Esophagus muscularis mucosa (tissue), 4 donors: ENCODE results near the gene ELMO3.
A peak's percentile ranks its signal among the peaks of the same experiment; 100 is the strongest.

Source experiments
- EP300 ChIP-seq: sonication (generic); formaldehyde crosslinking; IDR thresholded peaks from one replicate; pipeline ENCODE4 v1.6.1; 2017; ENCODE audit warnings: antibody characterized with exemption
- POLR2A ChIP-seq: fragments of 450-650 bp; IDR thresholded peaks from one replicate; pipeline ENCODE4 v1.6.1; 2017; ENCODE audit warnings: antibody characterized with exemption, moderate library complexity, mild to moderate bottlenecking, low read depth
- TF ChIP-seq, protein P1 (sequence below), 3 experiments: fragments of 200-600 bp in 2 of 3; fragments of 450-650 bp in 1 of 3; sonication (generic) in 2 of 3; IDR thresholded peaks; one replicate each; pipeline ENCODE4 v1.5.1; 2017 to 2019; ENCODE audit warnings: antibody characterized with exemption in 3 of 3, mild to moderate bottlenecking in 2 of 3, moderate library complexity in 1 of 3

DNA sequence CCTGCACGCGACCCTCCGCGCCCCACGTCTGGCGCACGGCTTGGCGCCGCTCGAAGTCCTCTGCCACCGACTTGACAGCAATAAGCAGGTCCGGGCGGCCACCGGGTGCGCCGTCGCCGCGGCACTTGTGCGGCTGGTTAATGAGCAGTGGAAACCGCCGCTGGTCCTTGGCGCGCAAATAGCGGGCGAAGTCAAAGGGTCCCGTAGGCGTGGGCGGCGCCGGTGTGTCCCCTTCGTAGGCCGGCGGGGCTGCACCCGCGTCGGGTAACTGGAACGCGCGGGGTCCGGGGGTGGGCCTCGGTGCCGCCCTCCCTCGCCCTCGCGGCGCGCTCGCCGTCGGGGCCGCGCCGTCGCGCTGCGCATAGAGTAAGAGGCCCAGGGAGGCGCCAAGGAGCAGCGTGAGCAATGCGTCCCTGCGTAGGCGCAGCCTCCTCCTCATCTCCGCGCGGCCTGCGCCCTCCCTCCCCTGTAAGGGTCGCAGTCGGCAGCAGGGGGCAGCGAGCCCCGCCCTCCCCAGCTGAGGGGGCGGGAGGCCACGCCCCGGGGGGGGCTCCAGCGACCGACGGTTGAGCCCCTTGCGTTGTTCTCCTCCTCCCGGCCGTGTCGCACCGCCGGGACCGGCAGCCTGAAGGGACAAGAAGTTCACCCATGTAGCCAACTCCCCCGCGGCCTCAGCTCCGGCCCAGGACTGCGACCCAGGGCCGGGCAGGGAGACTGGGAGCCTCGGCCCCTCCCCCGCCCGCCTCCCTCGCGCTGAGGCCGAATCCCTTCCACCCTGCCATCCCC lies 48.7 kb upstream of the ELMO3 start:
- TF ChIP-seq, protein P1, sequence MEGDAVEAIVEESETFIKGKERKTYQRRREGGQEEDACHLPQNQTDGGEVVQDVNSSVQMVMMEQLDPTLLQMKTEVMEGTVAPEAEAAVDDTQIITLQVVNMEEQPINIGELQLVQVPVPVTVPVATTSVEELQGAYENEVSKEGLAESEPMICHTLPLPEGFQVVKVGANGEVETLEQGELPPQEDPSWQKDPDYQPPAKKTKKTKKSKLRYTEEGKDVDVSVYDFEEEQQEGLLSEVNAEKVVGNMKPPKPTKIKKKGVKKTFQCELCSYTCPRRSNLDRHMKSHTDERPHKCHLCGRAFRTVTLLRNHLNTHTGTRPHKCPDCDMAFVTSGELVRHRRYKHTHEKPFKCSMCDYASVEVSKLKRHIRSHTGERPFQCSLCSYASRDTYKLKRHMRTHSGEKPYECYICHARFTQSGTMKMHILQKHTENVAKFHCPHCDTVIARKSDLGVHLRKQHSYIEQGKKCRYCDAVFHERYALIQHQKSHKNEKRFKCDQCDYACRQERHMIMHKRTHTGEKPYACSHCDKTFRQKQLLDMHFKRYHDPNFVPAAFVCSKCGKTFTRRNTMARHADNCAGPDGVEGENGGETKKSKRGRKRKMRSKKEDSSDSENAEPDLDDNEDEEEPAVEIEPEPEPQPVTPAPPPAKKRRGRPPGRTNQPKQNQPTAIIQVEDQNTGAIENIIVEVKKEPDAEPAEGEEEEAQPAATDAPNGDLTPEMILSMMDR (IDR thresholded peaks at IDR 0.05), result peak in 2 of 3 experiments; percentile 4 to 8
- no peak for TF ChIP-seq EP300
- TF ChIP-seq POLR2A, result no peak
